GM12878 (cell line): ENCODE measurements around the gene METAP1. TPM values are rescaled to one million over a fixed set of nuclear protein-coding genes. Genes with fewer than 3 reads are reported as not detected.

Experiments used
- ATAC-seq: fragments of 200-7000 bp; cut with Tn5 transposase; 3 replicates; pipeline ENCODE4 v1.9.1; 2020; ENCODE audit warnings: mild to moderate bottlenecking, moderate library complexity
- BruUV-seq: library from RNA; stranded (reverse); fragments of 400-500 nt; replicated peaks from 2 replicates; lab custom pipeline; 2021; lab: Mats Ljungman, UMichigan
- CTCF ChIA-PET: fragments of 300-600 bp; sonication (Branson Sonifier 250); formaldehyde crosslinking; extraction: SDS; loops from one replicate; lab custom pipeline; 2021; ENCODE audit warnings: inconsistent platforms; lab: Yijun Ruan, JAX
- POLR2A ChIA-PET: fragments of 350-600 bp; formaldehyde crosslinking; extraction: SDS; loops from one replicate; lab custom pipeline; 2021; ENCODE audit warnings: inconsistent platforms; lab: Charles Lee
- RAD21 ChIA-PET: fragments of 300-600 bp; sonication (Branson Sonifier 250); formaldehyde crosslinking; loops from one replicate; lab custom pipeline; 2023; ENCODE audit warnings: antibody characterized with exemption; ENCODE audit not compliant: unreplicated experiment; lab: Charles Lee
- SMC1A ChIA-PET: fragments of 300-600 bp; sonication (Branson Sonifier 250); formaldehyde crosslinking; loops from one replicate; lab custom pipeline; 2023; ENCODE audit not compliant: unreplicated experiment, uncharacterized antibody; lab: Charles Lee
- DNase-seq: peaks from one replicate; pipeline ENCODE4 v3.0.0-alpha.2; 2011; ENCODE audit warnings: low read depth, low spot score
- FAIRE-seq: peaks from 3 replicates; lab custom pipeline; 2011; peaks lifted over from hg19 to GRCh38; lab: Jason Lieb, UNC
- H2AFZ ChIP-seq: 2 replicates; pipeline ENCODE4 v1.6.0; 2011; ENCODE audit warnings: low read depth, low read length, control low read depth; ENCODE audit not compliant: control insufficient read depth
- H3K27ac ChIP-seq: 2 replicates; pipeline ENCODE4 v1.5.1; 2011; ENCODE audit warnings: control low read depth; ENCODE audit not compliant: control insufficient read depth, insufficient read depth
- H3K27me3 ChIP-seq, 2 experiments: replicated peaks in 1 of 2; 2 replicates each; pipeline versions ENCODE4 v1.6.0 to v1.6.1; 2011; ENCODE audit warnings: low read length in 1 of 2; ENCODE audit not compliant: control insufficient read depth in 2 of 2, insufficient read depth in 2 of 2
- H3K36me3 ChIP-seq, 2 experiments: 2 replicates each; pipeline ENCODE4 v1.5.1; 2011; ENCODE audit warnings: low read length in 1 of 2; ENCODE audit not compliant: control insufficient read depth in 2 of 2, insufficient read depth in 2 of 2
- H3K4me1 ChIP-seq: 2 replicates; pipeline ENCODE4 v1.6.1; 2011; ENCODE audit warnings: mild to moderate bottlenecking, low read length, moderate library complexity, mixed read lengths; ENCODE audit not compliant: control insufficient read depth, insufficient read depth
- H3K4me2 ChIP-seq: 2 replicates; pipeline ENCODE4 v1.6.0; 2011; ENCODE audit warnings: control low read depth; ENCODE audit not compliant: control insufficient read depth, insufficient read depth
- H3K4me3 ChIP-seq: fragments of 200-600 bp; sonication (generic); 2 replicates; pipeline ENCODE4 v1.5.1; 2016
- H3K79me2 ChIP-seq: 2 replicates; pipeline ENCODE4 v1.6.0; 2011; ENCODE audit warnings: low read length; ENCODE audit not compliant: control insufficient read depth, insufficient read depth
- H3K9ac ChIP-seq: 2 replicates; pipeline ENCODE4 v1.8.0; 2011; ENCODE audit warnings: low read length, control low read depth, mixed read lengths; ENCODE audit not compliant: control insufficient read depth, insufficient read depth
- H3K9me3 ChIP-seq: replicated peaks from 3 replicates; pipeline ENCODE4 v1.5.1; 2011; ENCODE audit warnings: mild to moderate bottlenecking, low read length; ENCODE audit not compliant: control insufficient read depth, insufficient read depth
- H4K20me1 ChIP-seq: 2 replicates; pipeline ENCODE4 v1.6.0; 2011; ENCODE audit not compliant: control insufficient read depth, insufficient read depth
- ATF2 ChIP-seq: IDR thresholded peaks from 2 replicates; pipeline ENCODE4 v1.6.1; 2012; ENCODE audit warnings: low read length, inconsistent platforms
- ELK1 ChIP-seq: IDR thresholded peaks from 2 replicates; pipeline ENCODE4 v1.6.1; 2012; ENCODE audit warnings: low read depth, low read length, improper control_type of control experiment
- GABPA ChIP-seq: IDR thresholded peaks from 2 replicates; pipeline ENCODE4 v1.6.1; 2014; ENCODE audit warnings: antibody characterized with exemption, low read depth, mild to moderate bottlenecking, inconsistent platforms
- HDGF ChIP-seq: fragments of 450-650 bp; IDR thresholded peaks from 2 replicates; pipeline ENCODE4 v1.6.1; 2016; ENCODE audit warnings: antibody characterized with exemption
- MEF2B ChIP-seq: fragments of 450-650 bp; IDR thresholded peaks from 2 replicates; pipeline ENCODE4 v1.6.1; 2018; ENCODE audit warnings: mild to moderate bottlenecking, moderate library complexity; ENCODE audit not compliant: partially characterized antibody, poor library complexity, severe bottlenecking
- MTA3 ChIP-seq: IDR thresholded peaks from 2 replicates; pipeline ENCODE4 v1.6.1; 2012; ENCODE audit warnings: low read length, inconsistent platforms, borderline replicate concordance
- NR2C1 ChIP-seq: fragments of 450-650 bp; IDR thresholded peaks from 2 replicates; pipeline ENCODE4 v1.6.1; 2017; ENCODE audit warnings: antibody characterized with exemption, mild to moderate bottlenecking, moderate library complexity
- NR2C2 ChIP-seq: IDR thresholded peaks from 2 replicates; pipeline ENCODE4 v1.6.1; 2011; ENCODE audit warnings: borderline replicate concordance, low read depth; ENCODE audit not compliant: control insufficient read depth, insufficient read length
- POLR2AphosphoS2 ChIP-seq: IDR thresholded peaks from 2 replicates; pipeline ENCODE4 v1.6.1; 2011; ENCODE audit warnings: low read depth, mild to moderate bottlenecking, low read length, improper control_type of control experiment, moderate library complexity
- RAD21 ChIP-seq: IDR thresholded peaks from 2 replicates; pipeline ENCODE4 v1.6.1; 2011; ENCODE audit warnings: mild to moderate bottlenecking, low read depth, low read length, moderate library complexity; ENCODE audit not compliant: insufficient read depth
- RAD51 ChIP-seq: fragments of 450-650 bp; IDR thresholded peaks from 2 replicates; pipeline ENCODE4 v1.6.1; 2016; ENCODE audit warnings: moderate library complexity, mild to moderate bottlenecking, inconsistent platforms
- RB1 ChIP-seq: fragments of 450-650 bp; formaldehyde crosslinking; IDR thresholded peaks from 2 replicates; pipeline ENCODE4 v1.6.1; 2017; ENCODE audit warnings: mild to moderate bottlenecking, borderline replicate concordance
- SP1 ChIP-seq: IDR thresholded peaks from one replicate; pipeline ENCODE4 v1.6.1; 2011; ENCODE audit warnings: low read depth, low read length
- SPI1 ChIP-seq: IDR thresholded peaks from 2 replicates; pipeline ENCODE4 v1.6.1; 2011; ENCODE audit warnings: low read depth, mild to moderate bottlenecking, low read length, moderate library complexity, borderline replicate concordance; ENCODE audit not compliant: insufficient read depth
- SREBF2 ChIP-seq: IDR thresholded peaks from 2 replicates; pipeline ENCODE4 v1.6.1; 2012; ENCODE audit warnings: mild to moderate bottlenecking, low read length
- TCF12 ChIP-seq: IDR thresholded peaks from 2 replicates; pipeline ENCODE4 v1.6.1; 2011; ENCODE audit warnings: low read depth, mild to moderate bottlenecking, low read length
- ZSCAN29 ChIP-seq: fragments of 450-650 bp; IDR thresholded peaks from 2 replicates; pipeline ENCODE4 v1.6.1; 2017; ENCODE audit warnings: mild to moderate bottlenecking, moderate library complexity
- WGBS: methylation state at CpG from one replicate; pipeline ENCODE4 v1.1.6; 2016; ENCODE audit warnings: low lambda C conversion rate; ENCODE audit not compliant: insufficient replicate concordance, insufficient coverage; ENCODE audit errors: missing lambda C conversion rate; 5-methylcytosine and 5-hydroxymethylcytosine counted together
- in situ Hi-C: fragments of 300-500 bp; cut with MboI; formaldehyde crosslinking; loops from 9 replicates; pipeline ENCODE4 v1.14.3; 2018; ENCODE audit warnings: mixed read lengths
- intact Hi-C: fragments of 100-400 bp; cut with micrococcal nuclease; formaldehyde crosslinking; loops from one replicate; pipeline ENCODE4 v1.14.2; 2022; ENCODE audit not compliant: unreplicated experiment
- polyA plus RNA-seq, 11 experiments: library from polyadenylated mRNA; depleted of rRNA in 4 of 11; unstranded in 6 of 11; stranded (reverse) in 5 of 11; fragments of >200 nt; fragmentation: Nextera tagmentation in 4 of 11; fragmentation: Illumina TruSeq in 1 of 11; extraction: Ambion mirVana in 4 of 11; extraction: Trizol in 1 of 11; gene quantifications; 1 replicate in 1 of 11; 2 replicates in 10 of 11; pipeline versions ENCODE4 v1.2.1 to v1.2.3, GENCODE V29; 2011 to 2016; ENCODE audit warnings: inconsistent platforms in 2 of 11, missing spikeins in 2 of 11, low read depth in 1 of 11
- total RNA-seq, 4 experiments: library from RNA; depleted of rRNA in 3 of 4; stranded (reverse); fragments of >200 nt in 3 of 4; fragmentation: Illumina TruSeq in 1 of 4; extraction: Trizol in 1 of 4; gene quantifications; 2 replicates each; pipeline versions ENCODE4 v1.2.1 to v1.2.3, GENCODE V29; 2013 to 2021

Gene METAP1
- total and polyA plus RNA-seq, 10 of the 15 experiments (the other 5 are each of a cell fraction or from before 2014, with no cell fraction given) = 22.7 to 71.4 (median 45.1) TPM

- ChIA-PET SMC1A (interaction anchor here (1.1 kb wide), 1 partner anchor 13 kb away, joined by 4 read pairs; no protein-coding TSS in a partner anchor), CTCF (interaction anchor here (1.0 kb wide), 1 partner anchor 13 kb away, joined by 4 read pairs; no protein-coding TSS in a partner anchor), POLR2A (no interaction called here), RAD21 (interaction anchor here (0.8 kb wide), 1 partner anchor 48 kb away, joined by 3 read pairs; the partner anchor contains the start of gene METAP1)
- in situ Hi-C loops = no loop called here
- Histone ChIP-seq H3K4me3 (no peak overlapping the region), H3K9ac (no peak overlapping the region), H3K27ac (no peak overlapping the region), H3K9me3 (no peaks in the 10 kb centered on the region; the same call in 2 of the 3 replicates), H3K79me2 (no peaks in the 10 kb centered on the region), H3K36me3 (peaks cover 0 to 4% of the 10 kb centered on the region in 2 experiments; a peak in 3 of 4 replicates), H4K20me1 (no peaks in the 10 kb centered on the region), H3K4me2 (no peak overlapping the region), H3K4me1 (no peaks in the 10 kb centered on the region), H2AFZ (no peak overlapping the region), H3K27me3 (no peaks in the 10 kb centered on the region)
- ATAC-seq = no peak
- intact Hi-C loops = no loop called here
- no TSS peak for BruUV-seq
- no peak for DNase-seq
- 75% methylated on average over 2 of the region's 2 CpGs for WGBS
- no peak for FAIRE-seq
- TF ChIP-seq NR2C2 (no peak), SP1 (no peak), RB1 (no peak), HDGF (no peak), SPI1 (no peak), NR2C1 (no peak), RAD51 (no peak), GABPA (no peak), MEF2B (no peak), ATF2 (no peak), SREBF2 (no peak), TCF12 (no peak), ELK1 (no peak), ZSCAN29 (no peak), RAD21 (no peak), POLR2AphosphoS2 (no peak), MTA3 (no peak)
These were observed 47.8 kb downstream of the METAP1 start for GRCh38 chr4:99043346-99043745.
